ENCODE results near the gene COL11A1. TPM values are rescaled to one million over a fixed set of nuclear protein-coding genes. Genes with fewer than 3 reads are reported as not detected.

Gene COL11A1
- total and polyA plus RNA-seq, 2 experiments from 2014 or later = 12.3 to 12.5 TPM

DNA sequence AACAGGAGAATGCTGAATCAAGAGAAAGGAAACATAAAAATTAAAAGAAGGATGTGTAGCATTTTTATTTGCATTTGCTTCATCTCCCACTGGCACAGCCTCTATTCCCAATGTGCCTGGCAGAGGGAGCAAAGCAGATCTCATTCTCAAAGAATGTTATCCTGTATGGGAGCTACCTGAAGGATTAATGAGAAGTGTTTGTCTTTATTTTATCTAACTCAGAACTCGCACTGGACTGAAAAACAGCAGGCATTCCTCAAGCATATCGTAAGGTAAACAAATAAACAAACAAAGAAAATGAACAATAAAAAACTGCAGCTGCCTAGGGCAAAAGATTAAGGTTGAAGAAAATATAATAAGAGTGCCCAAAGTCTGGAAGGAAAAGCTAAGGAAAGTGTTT is 12.7 kb upstream of the COL11A1 start:
- Histone ChIP-seq H3K4me1 (ENCODE audit: insufficient read depth) (no peaks in the 10 kb centered on the region), H3K27me3 (ENCODE audit: insufficient read depth) (no peaks in the 10 kb centered on the region), H3K27ac (ENCODE audit: low read depth) (no peak overlapping the region), H3F3A (replicated peaks; ENCODE audit: low read depth) (no peaks in the 10 kb centered on the region), H3K4me3 (no peak overlapping the region), H4K20me1 (replicated peaks; ENCODE audit: insufficient read depth) (no peaks in the 10 kb centered on the region), H3K9me2 (ENCODE audit: insufficient read depth) (no peaks in the 10 kb centered on the region), H3K36me3 (ENCODE audit: insufficient read depth) (no peaks in the 10 kb centered on the region), H3K4me2 (no peak overlapping the region), H2AFZ (peak overlapping the region; percentile 33; the same call in 1 of the 2 replicates), H3K79me2 (replicated peaks; ENCODE audit: insufficient read depth) (no peaks in the 10 kb centered on the region)
- Mint-ChIP-seq H3K4me1 (no peaks in the 10 kb centered on the region), H3K4me3 (no peak overlapping the region), H3K9me3 (peaks cover 8% of the 10 kb centered on the region; the same call in 2 of the 3 replicates), H3K27ac (no peak overlapping the region), H3K36me3 (ENCODE audit: low read depth) (no peaks in the 10 kb centered on the region), H3K27me3 (ENCODE audit: insufficient read depth, low read depth, poor library complexity) (no peaks in the 10 kb centered on the region)
- TF ChIP-seq POLR2AphosphoS5 (IDR thresholded peaks at IDR 0.05; ENCODE audit: low read depth) (no peak), ZNF114 (CRISPR knock-in tag; IDR thresholded peaks at IDR 0.05) (no peak), NANOG (IDR thresholded peaks at IDR 0.05; ENCODE audit: borderline replicate concordance) (no peak), STAT1 (IDR thresholded peaks at IDR 0.05; ENCODE audit: unreplicated experiment) (no peak), CREB1 (CRISPR knock-in tag; IDR thresholded peaks at IDR 0.05; ENCODE audit: low read depth) (no peak), EZH2 (IDR thresholded peaks at IDR 0.05; ENCODE audit: low read depth, unreplicated experiment) (no peak), JUNB (IDR thresholded peaks at IDR 0.05; ENCODE audit: unreplicated experiment) (no peak), EZH2phosphoT487 (IDR thresholded peaks at IDR 0.05; ENCODE audit: unreplicated experiment) (no peak), ZNF331 (CRISPR knock-in tag; IDR thresholded peaks at IDR 0.05; ENCODE audit: low read depth) (no peak)
- TF ChIP-seq, protein P1, sequence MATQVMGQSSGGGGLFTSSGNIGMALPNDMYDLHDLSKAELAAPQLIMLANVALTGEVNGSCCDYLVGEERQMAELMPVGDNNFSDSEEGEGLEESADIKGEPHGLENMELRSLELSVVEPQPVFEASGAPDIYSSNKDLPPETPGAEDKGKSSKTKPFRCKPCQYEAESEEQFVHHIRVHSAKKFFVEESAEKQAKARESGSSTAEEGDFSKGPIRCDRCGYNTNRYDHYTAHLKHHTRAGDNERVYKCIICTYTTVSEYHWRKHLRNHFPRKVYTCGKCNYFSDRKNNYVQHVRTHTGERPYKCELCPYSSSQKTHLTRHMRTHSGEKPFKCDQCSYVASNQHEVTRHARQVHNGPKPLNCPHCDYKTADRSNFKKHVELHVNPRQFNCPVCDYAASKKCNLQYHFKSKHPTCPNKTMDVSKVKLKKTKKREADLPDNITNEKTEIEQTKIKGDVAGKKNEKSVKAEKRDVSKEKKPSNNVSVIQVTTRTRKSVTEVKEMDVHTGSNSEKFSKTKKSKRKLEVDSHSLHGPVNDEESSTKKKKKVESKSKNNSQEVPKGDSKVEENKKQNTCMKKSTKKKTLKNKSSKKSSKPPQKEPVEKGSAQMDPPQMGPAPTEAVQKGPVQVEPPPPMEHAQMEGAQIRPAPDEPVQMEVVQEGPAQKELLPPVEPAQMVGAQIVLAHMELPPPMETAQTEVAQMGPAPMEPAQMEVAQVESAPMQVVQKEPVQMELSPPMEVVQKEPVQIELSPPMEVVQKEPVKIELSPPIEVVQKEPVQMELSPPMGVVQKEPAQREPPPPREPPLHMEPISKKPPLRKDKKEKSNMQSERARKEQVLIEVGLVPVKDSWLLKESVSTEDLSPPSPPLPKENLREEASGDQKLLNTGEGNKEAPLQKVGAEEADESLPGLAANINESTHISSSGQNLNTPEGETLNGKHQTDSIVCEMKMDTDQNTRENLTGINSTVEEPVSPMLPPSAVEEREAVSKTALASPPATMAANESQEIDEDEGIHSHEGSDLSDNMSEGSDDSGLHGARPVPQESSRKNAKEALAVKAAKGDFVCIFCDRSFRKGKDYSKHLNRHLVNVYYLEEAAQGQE (IDR thresholded peaks at IDR 0.05; ENCODE audit: unreplicated experiment) = no peak
- TF ChIP-seq, protein P2, sequence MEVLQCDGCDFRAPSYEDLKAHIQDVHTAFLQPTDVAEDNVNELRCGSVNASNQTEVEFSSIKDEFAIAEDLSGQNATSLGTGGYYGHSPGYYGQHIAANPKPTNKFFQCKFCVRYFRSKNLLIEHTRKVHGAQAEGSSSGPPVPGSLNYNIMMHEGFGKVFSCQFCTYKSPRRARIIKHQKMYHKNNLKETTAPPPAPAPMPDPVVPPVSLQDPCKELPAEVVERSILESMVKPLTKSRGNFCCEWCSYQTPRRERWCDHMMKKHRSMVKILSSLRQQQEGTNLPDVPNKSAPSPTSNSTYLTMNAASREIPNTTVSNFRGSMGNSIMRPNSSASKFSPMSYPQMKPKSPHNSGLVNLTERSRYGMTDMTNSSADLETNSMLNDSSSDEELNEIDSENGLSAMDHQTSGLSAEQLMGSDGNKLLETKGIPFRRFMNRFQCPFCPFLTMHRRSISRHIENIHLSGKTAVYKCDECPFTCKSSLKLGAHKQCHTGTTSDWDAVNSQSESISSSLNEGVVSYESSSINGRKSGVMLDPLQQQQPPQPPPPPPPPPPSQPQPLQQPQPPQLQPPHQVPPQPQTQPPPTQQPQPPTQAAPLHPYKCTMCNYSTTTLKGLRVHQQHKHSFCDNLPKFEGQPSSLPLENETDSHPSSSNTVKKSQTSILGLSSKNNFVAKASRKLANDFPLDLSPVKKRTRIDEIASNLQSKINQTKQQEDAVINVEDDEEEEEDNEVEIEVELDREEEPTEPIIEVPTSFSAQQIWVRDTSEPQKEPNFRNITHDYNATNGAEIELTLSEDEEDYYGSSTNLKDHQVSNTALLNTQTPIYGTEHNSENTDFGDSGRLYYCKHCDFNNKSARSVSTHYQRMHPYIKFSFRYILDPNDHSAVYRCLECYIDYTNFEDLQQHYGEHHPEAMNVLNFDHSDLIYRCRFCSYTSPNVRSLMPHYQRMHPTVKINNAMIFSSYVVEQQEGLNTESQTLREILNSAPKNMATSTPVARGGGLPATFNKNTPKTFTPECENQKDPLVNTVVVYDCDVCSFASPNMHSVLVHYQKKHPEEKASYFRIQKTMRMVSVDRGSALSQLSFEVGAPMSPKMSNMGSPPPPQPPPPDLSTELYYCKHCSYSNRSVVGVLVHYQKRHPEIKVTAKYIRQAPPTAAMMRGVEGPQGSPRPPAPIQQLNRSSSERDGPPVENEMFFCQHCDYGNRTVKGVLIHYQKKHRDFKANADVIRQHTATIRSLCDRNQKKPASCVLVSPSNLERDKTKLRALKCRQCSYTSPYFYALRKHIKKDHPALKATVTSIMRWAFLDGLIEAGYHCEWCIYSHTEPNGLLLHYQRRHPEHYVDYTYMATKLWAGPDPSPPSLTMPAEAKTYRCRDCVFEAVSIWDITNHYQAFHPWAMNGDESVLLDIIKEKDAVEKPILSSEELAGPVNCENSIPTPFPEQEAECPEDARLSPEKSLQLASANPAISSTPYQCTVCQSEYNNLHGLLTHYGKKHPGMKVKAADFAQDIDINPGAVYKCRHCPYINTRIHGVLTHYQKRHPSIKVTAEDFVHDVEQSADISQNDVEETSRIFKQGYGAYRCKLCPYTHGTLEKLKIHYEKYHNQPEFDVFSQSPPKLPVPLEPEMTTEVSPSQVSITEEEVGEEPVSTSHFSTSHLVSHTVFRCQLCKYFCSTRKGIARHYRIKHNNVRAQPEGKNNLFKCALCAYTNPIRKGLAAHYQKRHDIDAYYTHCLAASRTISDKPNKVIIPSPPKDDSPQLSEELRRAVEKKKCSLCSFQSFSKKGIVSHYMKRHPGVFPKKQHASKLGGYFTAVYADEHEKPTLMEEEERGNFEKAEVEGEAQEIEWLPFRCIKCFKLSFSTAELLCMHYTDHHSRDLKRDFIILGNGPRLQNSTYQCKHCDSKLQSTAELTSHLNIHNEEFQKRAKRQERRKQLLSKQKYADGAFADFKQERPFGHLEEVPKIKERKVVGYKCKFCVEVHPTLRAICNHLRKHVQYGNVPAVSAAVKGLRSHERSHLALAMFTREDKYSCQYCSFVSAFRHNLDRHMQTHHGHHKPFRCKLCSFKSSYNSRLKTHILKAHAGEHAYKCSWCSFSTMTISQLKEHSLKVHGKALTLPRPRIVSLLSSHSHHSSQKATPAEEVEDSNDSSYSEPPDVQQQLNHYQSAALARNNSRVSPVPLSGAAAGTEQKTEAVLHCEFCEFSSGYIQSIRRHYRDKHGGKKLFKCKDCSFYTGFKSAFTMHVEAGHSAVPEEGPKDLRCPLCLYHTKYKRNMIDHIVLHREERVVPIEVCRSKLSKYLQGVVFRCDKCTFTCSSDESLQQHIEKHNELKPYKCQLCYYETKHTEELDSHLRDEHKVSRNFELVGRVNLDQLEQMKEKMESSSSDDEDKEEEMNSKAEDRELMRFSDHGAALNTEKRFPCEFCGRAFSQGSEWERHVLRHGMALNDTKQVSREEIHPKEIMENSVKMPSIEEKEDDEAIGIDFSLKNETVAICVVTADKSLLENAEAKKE (CRISPR knock-in tag; IDR thresholded peaks at IDR 0.05) = no peak
- TF ChIP-seq, protein P3, sequence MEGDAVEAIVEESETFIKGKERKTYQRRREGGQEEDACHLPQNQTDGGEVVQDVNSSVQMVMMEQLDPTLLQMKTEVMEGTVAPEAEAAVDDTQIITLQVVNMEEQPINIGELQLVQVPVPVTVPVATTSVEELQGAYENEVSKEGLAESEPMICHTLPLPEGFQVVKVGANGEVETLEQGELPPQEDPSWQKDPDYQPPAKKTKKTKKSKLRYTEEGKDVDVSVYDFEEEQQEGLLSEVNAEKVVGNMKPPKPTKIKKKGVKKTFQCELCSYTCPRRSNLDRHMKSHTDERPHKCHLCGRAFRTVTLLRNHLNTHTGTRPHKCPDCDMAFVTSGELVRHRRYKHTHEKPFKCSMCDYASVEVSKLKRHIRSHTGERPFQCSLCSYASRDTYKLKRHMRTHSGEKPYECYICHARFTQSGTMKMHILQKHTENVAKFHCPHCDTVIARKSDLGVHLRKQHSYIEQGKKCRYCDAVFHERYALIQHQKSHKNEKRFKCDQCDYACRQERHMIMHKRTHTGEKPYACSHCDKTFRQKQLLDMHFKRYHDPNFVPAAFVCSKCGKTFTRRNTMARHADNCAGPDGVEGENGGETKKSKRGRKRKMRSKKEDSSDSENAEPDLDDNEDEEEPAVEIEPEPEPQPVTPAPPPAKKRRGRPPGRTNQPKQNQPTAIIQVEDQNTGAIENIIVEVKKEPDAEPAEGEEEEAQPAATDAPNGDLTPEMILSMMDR (conservative IDR thresholded peaks at IDR 0.05; ENCODE audit: low read depth in 2 of 2) = no peak
- TF ChIP-seq, protein P4, sequence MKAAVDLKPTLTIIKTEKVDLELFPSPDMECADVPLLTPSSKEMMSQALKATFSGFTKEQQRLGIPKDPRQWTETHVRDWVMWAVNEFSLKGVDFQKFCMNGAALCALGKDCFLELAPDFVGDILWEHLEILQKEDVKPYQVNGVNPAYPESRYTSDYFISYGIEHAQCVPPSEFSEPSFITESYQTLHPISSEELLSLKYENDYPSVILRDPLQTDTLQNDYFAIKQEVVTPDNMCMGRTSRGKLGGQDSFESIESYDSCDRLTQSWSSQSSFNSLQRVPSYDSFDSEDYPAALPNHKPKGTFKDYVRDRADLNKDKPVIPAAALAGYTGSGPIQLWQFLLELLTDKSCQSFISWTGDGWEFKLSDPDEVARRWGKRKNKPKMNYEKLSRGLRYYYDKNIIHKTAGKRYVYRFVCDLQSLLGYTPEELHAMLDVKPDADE (IDR thresholded peaks at IDR 0.05) = no peak
- no peak for DNase-seq (ENCODE audit: low spot score)
- ATAC-seq = no peak

All from GM23338 (cell line).